Keratinocyte (primary cell): Measurements from ENCODE around the gene TRIM59.

Experiments used
- CTCF ChIP-seq, 3 experiments: IDR thresholded peaks in 1 of 3; conservative IDR thresholded peaks in 1 of 3; optimal IDR thresholded peaks in 1 of 3; 2 replicates in 2 of 3; 3 replicates in 1 of 3; pipeline versions ENCODE3 to v1.5.1; 2011; ENCODE audit warnings: low read length in 3 of 3, mild to moderate bottlenecking in 3 of 3, moderate library complexity in 2 of 3, control low read depth in 1 of 3, inconsistent platforms in 1 of 3; ENCODE audit not compliant: insufficient read depth in 2 of 3; ENCODE audit errors: extremely low read depth in 1 of 3
- EZH2 ChIP-seq: IDR thresholded peaks from one replicate; pipeline ENCODE4 v1.6.1; 2012; ENCODE audit warnings: inconsistent platforms, mild to moderate bottlenecking, low read length, moderate library complexity

- TF ChIP-seq CTCF (optimal IDR thresholded peaks at IDR 0.05 in 1 of 3, IDR thresholded peaks at IDR 0.05 in 1 of 3, conservative IDR thresholded peaks at IDR 0.05 in 1 of 3; ENCODE audit: extremely low read depth in 1 of 3, insufficient read depth in 2 of 3, low read length in 3 of 3) (no peak), EZH2 (no peak)
Observed at GRCh38 chr3:160480931-160481330, 31.3 kb upstream of the TRIM59 start.
